ENCODE data around the gene TMEM51. TPM values are rescaled to one million over a fixed set of nuclear protein-coding genes. Genes with fewer than 3 reads are reported as not detected.

The TMEM51 gene
- total RNA-seq, 1 donor from 2014 or later = 0.81 TPM

- Mint-ChIP-seq H3K36me3 (ENCODE audit: unreplicated experiment) (no peaks in the 10 kb centered on the region), H3K4me3 (ENCODE audit: unreplicated experiment) (no peak overlapping the region), H3K27ac (ENCODE audit: unreplicated experiment) (no peak overlapping the region), H3K27me3 (ENCODE audit: unreplicated experiment) (no peaks in the 10 kb centered on the region), H3K4me1 (ENCODE audit: unreplicated experiment) (peaks cover 7% of the 10 kb centered on the region), H3K9me3 (ENCODE audit: unreplicated experiment) (no peaks in the 10 kb centered on the region)
- no peak for TF ChIP-seq CTCF (IDR thresholded peaks at IDR 0.05)
- no peak for DNase-seq (ENCODE audit: extremely low spot score, unreplicated experiment)
These were observed 13.8 kb downstream of the TMEM51 start for GRCh38 chr1:15167386-15167785.

GRCh38 chr1:15168479-15168878, 14.9 kb downstream of the TMEM51 start:
- H3K9me3 Mint-ChIP-seq (ENCODE audit: unreplicated experiment) = no peaks in the 10 kb centered on the region
- H3K4me3 Mint-ChIP-seq (ENCODE audit: unreplicated experiment) = no peak overlapping the region
- H3K36me3 Mint-ChIP-seq (ENCODE audit: unreplicated experiment) = no peaks in the 10 kb centered on the region
- TF ChIP-seq CTCF (IDR thresholded peaks at IDR 0.05) = no peak
- peaks cover 2% of the 10 kb centered on the region for H3K27me3 Mint-ChIP-seq (ENCODE audit: unreplicated experiment)
- DNase-seq (ENCODE audit: extremely low spot score, unreplicated experiment) = no peak
- H3K27ac Mint-ChIP-seq (ENCODE audit: unreplicated experiment) = no peak overlapping the region
- H3K4me1 Mint-ChIP-seq (ENCODE audit: unreplicated experiment) = peaks cover 12% of the 10 kb centered on the region

- H3K27me3 Mint-ChIP-seq (ENCODE audit: unreplicated experiment) = peaks cover 2% of the 10 kb centered on the region
- H3K4me1 Mint-ChIP-seq (ENCODE audit: unreplicated experiment) = peaks cover 12% of the 10 kb centered on the region
- H3K9me3 Mint-ChIP-seq (ENCODE audit: unreplicated experiment) = no peaks in the 10 kb centered on the region
- no peak for TF ChIP-seq CTCF (IDR thresholded peaks at IDR 0.05)
- no peak overlapping the region for H3K4me3 Mint-ChIP-seq (ENCODE audit: unreplicated experiment)
- no peaks in the 10 kb centered on the region for H3K36me3 Mint-ChIP-seq (ENCODE audit: unreplicated experiment)
- DNase-seq (ENCODE audit: extremely low spot score, unreplicated experiment) = no peak
- no peak overlapping the region for H3K27ac Mint-ChIP-seq (ENCODE audit: unreplicated experiment)
These were observed 16.5 kb downstream of the TMEM51 start for GRCh38 chr1:15170071-15170470.

DNA sequence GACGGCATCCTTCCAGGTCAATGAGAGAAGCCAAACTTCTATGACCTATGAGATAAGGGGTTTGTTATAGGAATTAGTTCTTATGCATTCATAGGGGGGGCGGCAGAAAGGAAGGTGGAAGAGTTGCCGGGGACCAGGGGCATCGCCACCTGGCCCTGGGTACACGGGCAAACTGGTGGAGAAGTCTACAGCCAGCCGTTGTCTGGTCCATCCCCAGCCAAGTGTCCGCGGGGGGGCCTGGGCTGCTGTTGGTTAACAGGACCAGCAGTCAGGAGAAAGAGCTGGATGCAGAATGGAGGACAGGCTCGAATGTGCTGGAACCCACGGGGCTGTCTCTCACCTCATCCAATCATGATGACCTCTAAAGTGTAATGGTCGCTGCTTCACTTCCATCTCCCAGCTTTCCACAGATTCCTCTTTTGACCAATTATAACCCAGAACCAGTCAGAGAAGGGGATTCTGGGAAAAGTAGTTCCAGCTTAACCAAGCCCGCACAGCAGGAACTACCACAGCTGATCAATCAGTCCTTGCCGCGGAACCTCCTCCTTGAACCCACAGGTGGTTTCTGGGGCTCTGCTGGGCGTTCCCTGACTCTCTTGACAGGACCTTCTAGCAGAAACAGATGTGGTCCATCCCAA, 17.8 kb downstream of the TMEM51 start:
- Mint-ChIP-seq H3K4me3 (ENCODE audit: unreplicated experiment) (no peak overlapping the region), H3K27me3 (ENCODE audit: unreplicated experiment) (peaks cover 6% of the 10 kb centered on the region), H3K27ac (ENCODE audit: unreplicated experiment) (no peak overlapping the region), H3K36me3 (ENCODE audit: unreplicated experiment) (no peaks in the 10 kb centered on the region), H3K4me1 (ENCODE audit: unreplicated experiment) (peaks cover 12% of the 10 kb centered on the region), H3K9me3 (ENCODE audit: unreplicated experiment) (no peaks in the 10 kb centered on the region)
- no peak for TF ChIP-seq CTCF (IDR thresholded peaks at IDR 0.05)
- no peak for DNase-seq (ENCODE audit: extremely low spot score, unreplicated experiment)

DNA sequence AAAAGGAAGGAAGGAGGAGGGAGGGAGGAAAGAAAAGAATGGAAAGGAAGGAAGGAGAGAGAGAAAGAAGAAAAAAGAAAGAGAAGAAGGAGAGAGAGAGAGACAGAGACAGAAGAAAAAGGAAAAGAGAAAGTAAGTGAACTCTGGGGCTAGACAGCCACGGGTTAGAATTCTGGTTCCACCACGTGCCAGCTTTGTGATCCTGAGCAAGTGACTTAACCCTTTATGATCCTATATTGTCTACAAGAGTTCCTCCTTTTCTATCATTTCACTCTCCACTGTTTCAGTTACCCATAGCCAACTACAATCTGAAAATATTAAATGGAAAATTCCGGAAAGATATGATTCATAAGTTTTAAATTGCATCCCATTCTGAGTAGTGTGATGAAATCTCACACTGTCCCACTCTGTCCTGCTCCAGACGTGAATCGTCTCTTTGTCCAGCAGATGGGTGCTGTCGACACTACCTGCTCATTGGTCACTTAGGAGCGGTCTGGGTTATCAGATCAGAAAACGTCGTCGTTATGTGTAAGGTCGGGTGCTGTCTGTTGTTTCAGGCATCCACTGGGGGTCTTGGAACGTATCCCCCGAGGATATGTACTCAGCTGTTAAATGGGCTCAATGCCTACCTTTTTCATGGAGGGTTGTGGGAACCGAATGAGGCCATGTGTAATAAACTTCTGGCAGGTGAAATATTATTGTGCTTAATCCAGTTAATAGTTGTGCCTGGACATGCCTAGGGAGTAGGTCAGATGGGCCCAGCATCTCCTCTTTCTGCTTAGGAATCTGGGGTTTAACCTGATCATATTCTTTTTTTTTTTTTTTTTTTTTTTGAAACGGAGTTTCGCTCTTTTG, 19.1 kb downstream of the TMEM51 start:
- peaks cover 6% of the 10 kb centered on the region for H3K27me3 Mint-ChIP-seq (ENCODE audit: unreplicated experiment)
- H3K27ac Mint-ChIP-seq (ENCODE audit: unreplicated experiment) = no peak overlapping the region
- no peaks in the 10 kb centered on the region for H3K36me3 Mint-ChIP-seq (ENCODE audit: unreplicated experiment)
- H3K4me3 Mint-ChIP-seq (ENCODE audit: unreplicated experiment) = no peak overlapping the region
- H3K9me3 Mint-ChIP-seq (ENCODE audit: unreplicated experiment) = no peaks in the 10 kb centered on the region
- DNase-seq (ENCODE audit: extremely low spot score, unreplicated experiment) = no peak
- peaks cover 13% of the 10 kb centered on the region for H3K4me1 Mint-ChIP-seq (ENCODE audit: unreplicated experiment)
- TF ChIP-seq CTCF (IDR thresholded peaks at IDR 0.05) = no peak
